Measurements from ENCODE around the gene TRABD2B.

The TRABD2B gene

GRCh38 chr1:47997289-47998200, at the start of gene TRABD2B:
TRABD2B (minus strand) TSS chr1:47997385.
- DNase-seq: peak; percentile 80

DNA sequence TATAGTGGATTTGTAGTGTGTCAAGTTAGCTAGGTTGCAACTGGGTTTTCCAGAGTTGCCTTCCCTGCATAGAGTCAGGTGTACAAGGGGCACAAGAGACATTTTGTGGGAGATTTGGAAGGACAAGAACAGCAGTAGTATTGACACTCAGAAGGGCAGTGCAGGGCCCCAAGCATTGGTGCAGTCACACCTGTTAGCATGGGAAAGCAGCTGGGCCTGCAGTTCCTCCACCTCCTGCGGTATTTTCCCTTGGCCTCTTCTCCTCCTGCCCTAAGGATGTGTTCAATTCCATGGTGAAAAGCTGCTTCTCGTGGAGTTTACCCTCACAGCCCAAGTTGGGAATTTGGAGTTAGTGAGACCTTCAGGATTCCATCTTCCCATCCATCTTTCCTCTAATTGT, 47.1 kb upstream of the TRABD2B start:
- DNase-seq: no peak

DNA sequence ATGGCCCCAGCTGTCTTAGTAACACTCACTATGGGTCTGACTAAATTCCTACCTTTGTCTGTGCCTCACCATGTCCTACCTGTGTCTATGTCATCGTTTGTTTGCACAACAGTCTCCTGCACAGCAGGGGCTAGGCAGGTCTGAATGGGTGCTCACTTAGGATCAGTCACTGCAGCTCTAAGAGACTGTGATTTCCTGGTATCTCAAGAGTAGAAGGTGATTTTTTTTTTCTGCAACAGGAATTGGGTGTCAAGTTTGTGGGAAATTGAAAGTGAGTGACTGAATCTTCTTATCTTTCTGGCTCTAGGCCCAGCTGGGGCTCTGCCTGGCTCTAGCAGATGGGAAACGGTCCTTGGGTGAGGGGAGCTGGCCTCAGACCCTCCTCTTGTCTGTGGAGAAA, 46.4 kb upstream of the TRABD2B start:
- DNase-seq: no peak

DNA sequence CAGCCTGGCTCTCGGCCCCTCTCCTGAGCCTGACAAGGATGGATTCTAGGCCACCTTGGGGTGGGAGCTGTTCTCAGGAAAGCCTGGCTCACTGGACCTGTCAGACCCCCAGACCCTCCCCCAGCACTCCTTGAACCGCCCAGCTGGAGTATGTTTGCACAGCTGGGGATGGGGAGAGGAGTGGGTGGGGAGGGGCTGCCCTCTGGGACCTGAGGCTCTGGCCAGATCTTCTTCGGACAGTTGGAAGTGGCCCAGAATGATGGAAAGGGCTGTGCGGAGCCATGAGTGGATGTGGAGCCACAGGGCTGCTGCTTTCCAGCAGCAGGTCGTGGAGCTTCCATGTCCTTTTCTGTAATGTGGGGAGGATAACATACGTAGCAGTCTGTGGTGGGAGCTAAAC, 43.0 kb upstream of the TRABD2B start:
- DNase-seq: no peak

DNA sequence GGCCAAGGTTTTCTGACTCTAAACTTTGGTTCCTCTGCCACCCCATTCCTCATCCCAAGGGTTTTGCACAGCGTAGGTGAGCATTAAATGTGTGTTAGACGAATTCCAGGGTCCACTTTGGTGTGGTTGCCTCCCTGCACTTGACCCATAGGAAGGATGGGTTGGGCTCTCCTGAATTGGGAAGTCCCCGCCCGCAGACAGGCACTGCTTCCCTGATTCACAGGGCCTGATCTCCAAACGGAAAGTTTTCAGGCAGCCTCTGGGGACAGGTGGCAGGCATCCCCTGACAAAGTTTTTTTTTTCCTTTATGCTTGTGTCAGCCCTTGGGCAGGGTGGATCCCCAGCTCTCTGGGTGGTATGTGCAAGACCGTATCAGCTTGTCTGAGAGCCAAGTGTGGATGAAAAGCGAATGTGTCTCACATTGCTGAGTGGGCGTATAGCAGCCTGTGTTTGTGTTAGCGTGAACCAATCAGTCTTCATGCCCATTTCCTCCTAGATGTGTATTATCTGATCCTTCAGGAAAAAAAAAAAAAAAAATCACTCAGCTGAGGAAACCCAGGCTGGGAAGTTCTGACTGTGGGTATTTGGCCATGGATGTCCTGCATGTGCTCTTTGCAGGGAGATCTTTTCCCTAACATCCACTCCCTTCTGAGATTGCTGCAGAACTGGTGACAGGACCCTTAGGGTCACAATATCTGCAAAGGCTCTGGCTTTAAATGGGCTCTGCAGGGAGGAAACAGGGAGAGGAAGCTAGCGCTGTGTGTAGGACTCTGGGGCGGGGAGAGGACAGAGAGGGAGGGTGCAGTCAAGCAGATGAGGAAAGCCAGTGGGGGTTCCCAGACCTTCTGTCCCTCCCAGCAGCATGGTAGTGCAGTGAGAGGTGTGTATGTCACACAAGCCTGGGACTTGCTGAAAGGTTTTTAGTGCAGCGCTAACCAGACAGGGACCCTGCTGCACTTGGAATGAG, 42.2 kb upstream of the TRABD2B start:
- no peak for DNase-seq

DNA sequence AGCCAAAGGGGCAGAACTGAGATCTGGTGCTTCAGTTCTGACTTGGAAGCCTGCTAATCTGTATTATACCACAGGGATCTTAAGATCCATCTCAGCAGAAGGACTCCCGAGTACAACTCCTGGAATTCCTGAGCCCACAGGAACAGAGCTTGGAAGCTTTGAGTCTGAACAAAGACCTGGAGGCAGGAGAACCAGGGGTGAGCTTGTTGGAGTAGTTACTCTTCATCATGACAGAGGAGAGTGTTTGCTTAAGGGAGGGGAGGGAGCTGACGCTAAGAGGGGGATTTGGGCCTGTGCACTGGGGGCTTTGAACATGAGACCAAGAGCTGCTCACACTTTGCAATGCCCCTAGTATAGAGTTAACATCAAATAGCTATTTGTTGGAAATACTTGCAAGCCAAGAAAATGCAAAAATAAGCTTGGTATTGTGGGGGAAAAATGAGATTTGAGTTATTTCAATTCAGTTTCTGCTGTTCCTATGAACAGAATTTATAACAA, 41.1 kb upstream of the TRABD2B start:
- DNase-seq: no peak

- DNase-seq: no peak
These were observed 39.6 kb upstream of the TRABD2B start for GRCh38 chr1:48036710-48037355.

- no peak for DNase-seq
These were observed 38.4 kb upstream of the TRABD2B start for GRCh38 chr1:48035371-48036141.

- no peak for DNase-seq
These were observed 36.4 kb upstream of the TRABD2B start for GRCh38 chr1:48033495-48034045.

GRCh38 chr1:48031676-48032075, 34.5 kb upstream of the TRABD2B start:
- no peak for DNase-seq

DNA sequence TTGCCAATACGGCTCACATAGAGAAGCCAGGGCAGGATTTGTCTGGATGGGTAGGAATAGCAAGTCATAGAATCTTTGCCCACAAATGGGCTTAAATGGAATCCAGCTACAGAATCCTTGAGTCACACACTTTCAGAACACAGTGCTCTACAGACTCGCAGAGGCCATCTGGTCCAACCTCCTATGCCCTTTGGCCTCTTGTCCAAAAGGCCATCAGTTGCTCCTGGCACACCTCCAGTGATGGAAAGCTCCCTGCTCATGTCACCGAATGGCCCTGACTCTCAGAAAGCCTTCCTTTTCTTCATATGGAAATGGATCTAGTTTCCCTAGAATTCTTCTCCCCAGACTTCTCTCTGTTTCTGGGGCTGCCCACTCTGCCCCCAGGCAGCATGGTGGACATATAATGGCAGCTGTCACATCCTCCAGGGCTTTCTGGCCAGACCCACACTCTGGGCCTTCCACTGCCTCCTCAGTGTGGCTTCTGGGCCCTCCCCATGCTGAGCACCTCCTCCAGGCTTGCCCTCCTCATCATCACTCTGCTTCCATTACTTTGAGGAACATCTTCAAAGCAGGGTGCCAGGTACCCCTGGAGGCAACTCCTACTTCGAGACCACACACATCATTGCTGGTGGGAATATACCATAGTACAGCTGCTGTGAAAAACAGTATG, 33.6 kb upstream of the TRABD2B start:
- no peak for DNase-seq

DNA sequence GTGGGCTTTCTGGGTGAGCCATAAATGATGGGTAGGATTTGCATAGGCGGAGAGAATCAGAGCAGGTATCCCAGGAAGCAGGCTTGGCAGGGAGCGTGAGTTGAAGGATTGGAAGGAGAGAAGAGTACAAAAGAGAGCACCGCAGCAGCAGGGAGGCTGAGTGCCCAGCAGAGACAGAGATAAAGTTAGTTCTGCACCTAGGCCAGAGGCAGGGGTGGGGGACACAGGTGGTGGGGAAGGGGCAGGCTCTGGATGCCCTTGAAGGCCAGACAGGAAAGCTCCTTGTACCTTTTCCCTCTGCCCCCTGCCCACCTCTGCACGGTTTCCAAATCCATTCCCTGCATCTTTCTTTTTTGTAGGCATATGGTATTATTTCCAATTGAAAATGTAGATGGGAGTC, 33.0 kb upstream of the TRABD2B start:
- no peak for DNase-seq

GRCh38 chr1:48028218-48029069, 31.3 kb upstream of the TRABD2B start:
- no peak for DNase-seq

GRCh38 chr1:48027533-48027835, 30.3 kb upstream of the TRABD2B start:
- no peak for DNase-seq

DNA sequence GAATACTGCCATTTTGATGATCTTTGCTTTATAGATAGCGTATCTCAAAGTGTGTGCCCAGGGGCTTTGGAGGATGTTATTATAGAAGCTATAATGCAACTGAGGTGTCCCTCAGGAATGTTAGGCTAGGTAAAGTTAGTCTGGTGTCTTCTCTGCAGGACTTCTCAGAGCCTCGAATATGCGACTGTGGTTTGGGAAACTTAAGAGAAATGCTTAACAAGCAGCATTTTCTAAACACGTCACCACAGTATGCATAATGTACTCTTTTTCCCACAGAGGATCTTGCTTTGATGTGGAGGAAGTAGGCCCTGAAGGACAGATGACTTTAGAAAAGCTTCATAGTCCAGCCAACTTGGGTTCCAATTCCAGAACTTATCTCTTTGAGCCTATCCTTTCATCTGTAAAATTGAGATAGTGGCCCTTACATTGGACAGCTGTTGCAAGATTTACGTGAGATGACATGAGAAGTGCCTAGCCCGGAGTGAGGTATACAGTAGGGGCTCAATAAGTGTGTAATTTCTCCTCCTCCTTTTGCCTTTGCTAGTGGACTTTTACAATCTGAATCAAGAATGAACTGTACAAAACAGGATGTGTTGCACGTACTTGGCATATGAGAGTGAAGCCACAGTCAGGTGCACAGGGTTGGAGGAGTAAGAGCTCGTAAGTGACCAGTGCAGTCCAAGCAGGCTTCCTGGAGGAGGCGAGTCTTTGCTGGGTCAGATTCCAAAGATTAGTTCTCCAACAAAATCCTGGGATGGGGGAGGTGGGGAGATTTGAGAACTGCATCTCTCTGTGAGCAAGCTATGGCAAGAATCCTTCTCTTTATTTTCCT, 29.7 kb upstream of the TRABD2B start:
- no peak for DNase-seq

DNA sequence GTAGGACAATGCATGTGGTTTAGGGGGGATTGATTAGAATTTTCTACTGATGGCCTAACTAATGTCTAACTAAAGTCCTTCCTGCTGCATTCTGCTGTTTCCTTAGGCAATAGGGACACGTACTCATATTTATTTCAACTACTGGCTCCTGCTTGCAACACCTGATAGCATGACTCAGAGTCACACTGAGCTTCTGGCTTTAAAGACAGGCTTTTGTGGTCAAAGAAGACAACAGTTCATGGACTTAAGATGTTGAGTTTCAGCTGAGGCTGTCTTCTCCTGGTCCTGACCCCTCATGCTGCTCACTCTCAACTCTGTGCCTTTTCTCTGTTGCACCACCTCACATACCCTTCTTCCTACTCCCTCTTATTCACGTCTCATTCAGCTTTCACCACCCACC, 29.1 kb upstream of the TRABD2B start:
- DNase-seq: peak; percentile 8

- no peak for DNase-seq
These were observed 27.9 kb upstream of the TRABD2B start for GRCh38 chr1:48025076-48025475.

DNA sequence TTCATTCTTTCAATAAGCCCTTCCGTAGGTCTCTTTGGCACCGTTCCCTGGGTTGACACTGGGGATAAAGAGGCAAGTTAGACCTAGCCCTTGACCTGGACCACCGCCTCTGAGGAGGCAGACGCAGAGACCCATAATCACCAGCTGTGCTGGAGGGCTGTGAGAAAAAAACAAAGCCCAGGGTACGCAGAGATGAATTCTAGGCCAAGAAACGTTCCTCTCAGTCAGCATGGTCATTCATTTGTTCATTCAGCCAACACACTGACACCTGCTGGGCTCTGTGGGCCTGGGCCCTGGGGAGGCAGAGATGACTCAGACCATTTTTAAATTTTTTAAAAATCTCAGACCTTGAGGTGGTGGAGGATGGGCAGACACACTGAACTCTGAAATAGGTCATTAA, 26.3 kb upstream of the TRABD2B start:
- no peak for DNase-seq

- no peak for DNase-seq
These were observed 25.1 kb upstream of the TRABD2B start for GRCh38 chr1:48022306-48022705.

DNA sequence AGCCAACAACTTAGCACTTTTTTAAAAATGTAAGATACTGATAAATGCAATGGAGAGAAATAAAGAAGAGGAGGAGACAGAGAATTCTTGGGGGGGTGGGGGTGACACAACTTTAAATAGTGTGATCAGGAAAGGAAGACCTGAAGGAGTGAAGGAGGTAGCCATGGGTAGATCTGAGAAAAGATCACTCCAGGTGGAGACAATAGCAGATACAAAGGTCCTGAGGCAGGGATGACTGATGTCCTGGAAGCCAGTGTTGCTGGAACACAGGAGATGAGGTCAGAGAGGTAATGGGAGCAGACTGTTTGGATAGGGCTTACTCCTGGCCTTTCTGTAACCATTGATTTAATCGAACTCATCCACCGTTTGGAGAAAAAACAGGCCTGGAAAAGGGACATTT, 24.6 kb upstream of the TRABD2B start:
- DNase-seq: no peak
